GM12874 (cell line): ENCODE results near the gene MAN1A1.

Source experiments
- TF ChIP-seq, protein P1 (sequence below): IDR thresholded peaks from 2 replicates; pipeline ENCODE4 v1.5.1; 2011; ENCODE audit warnings: low read depth, mild to moderate bottlenecking, control low read depth, low read length, moderate library complexity; ENCODE audit not compliant: insufficient read depth

MAN1A1 gene

GRCh38 chr6:119350952-119351372 lies 1.4 kb upstream of the MAN1A1 start:
- TF ChIP-seq, protein P1, sequence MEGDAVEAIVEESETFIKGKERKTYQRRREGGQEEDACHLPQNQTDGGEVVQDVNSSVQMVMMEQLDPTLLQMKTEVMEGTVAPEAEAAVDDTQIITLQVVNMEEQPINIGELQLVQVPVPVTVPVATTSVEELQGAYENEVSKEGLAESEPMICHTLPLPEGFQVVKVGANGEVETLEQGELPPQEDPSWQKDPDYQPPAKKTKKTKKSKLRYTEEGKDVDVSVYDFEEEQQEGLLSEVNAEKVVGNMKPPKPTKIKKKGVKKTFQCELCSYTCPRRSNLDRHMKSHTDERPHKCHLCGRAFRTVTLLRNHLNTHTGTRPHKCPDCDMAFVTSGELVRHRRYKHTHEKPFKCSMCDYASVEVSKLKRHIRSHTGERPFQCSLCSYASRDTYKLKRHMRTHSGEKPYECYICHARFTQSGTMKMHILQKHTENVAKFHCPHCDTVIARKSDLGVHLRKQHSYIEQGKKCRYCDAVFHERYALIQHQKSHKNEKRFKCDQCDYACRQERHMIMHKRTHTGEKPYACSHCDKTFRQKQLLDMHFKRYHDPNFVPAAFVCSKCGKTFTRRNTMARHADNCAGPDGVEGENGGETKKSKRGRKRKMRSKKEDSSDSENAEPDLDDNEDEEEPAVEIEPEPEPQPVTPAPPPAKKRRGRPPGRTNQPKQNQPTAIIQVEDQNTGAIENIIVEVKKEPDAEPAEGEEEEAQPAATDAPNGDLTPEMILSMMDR, result peak; percentile 30; the same call in 1 of the 2 replicates

- TF ChIP-seq, protein P1, result no peak
Measured at GRCh38 chr6:119350202-119350951, 816 bp upstream of the MAN1A1 start.

DNA sequence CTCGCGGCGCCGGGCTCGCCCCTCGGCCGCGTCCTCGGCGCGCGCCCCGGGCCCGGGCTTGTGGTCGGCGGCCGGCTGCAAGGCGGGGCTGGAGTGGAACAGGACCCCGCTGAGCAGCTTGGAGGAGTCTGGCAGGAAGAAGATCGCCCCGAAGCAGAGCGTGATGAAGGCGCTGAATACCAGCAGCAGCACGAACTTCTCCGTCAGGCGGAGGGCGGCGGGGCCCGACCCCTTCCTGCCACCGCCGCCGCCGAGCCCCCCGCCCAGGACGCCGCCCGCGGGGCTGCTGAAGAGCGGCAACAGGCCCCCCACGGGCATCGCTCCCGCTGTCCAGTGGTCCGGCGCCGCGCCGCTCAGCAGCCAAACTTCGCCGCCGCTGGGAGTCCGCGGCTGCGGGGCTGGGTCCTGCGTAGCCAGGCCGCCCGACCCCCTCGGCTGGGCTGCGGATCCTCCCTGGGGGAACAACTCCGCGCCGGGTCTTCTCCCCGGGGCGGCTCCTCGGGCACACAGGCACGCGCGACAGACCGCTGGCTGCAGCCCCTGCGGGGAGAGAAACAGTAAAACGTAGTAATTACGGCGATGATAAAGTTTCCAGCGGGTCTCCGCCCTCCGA lies 707 bp downstream of the MAN1A1 start:
- TF ChIP-seq, protein P1, result no peak

DNA sequence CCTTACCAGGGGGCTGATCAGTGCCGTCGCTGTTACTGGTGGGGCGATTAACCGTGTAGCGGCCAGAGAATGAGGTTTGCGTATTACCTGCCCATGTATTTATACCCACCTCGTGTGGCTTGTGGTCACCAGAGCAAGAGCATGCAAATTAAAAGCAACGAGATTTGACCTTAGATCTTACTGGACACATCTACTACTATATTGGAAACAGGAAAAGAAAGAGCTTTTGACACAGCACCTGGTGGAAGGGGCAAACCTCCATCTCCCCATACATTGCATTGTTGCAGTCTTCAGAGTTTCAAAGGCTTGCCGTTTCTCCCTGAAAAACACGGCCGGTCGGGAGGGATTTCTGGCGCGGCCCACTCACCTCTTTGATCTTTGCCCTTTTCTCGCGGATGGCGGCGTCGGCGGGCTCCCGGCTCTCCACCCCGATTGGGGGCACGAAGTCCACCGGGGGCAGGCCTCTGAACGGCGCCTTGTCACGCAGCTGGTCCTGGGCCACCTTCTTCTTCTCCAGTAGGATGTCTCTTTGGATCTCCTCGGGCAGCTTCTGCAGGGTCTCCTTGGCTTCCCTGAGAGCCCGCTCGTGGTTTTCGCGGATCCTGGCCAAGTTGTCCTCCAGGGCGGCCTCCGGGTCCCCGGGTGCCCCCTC lies 1.3 kb downstream of the MAN1A1 start:
- TF ChIP-seq, protein P1, result no peak

- TF ChIP-seq, protein P1, result no peak
Measured at GRCh38 chr6:119347466-119348095, 2.0 kb downstream of the MAN1A1 start.

DNA sequence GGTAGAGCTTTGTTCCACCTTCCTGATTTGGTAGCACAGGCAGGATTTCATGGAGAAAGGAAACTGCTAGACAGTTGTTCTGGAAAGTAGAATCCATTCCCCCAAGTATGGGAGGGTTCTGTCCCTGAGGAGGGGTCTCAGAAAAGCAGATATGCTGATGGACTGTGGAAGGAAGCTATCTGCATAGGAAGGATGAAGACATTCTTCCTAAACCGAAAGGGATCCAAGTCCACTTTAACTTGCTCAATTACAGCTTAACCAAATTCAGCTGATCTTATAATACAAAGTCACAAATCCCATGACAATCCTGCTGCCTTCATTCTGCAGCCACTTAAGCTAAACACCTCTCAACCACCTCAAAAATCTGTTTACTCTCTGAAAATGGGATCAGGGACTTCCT lies 2.6 kb downstream of the MAN1A1 start:
- TF ChIP-seq, protein P1, result no peak

DNA sequence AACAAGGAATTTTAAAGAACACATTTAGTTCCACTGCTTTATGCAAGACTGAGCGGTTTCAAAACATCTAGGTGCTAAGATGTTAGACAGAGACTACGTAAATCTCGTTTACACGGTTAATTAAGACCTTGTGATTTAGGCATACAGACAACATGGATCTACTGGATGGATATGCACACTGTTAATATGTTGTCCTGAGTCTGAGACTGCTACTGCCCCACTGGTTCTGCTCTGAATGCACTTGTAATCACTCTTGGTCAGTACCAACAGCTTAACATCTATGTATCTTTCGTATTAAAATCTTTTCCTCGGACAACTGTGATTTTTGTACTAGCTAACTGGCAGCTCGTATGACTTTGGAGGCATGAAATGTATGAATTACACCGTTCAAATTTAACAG lies 3.1 kb downstream of the MAN1A1 start:
- TF ChIP-seq, protein P1, result no peak
